ENCODE results near the gene COL7A1. TPM values are rescaled to one million over a fixed set of nuclear protein-coding genes. Genes with fewer than 3 reads are reported as not detected.

The COL7A1 gene
- total and polyA plus RNA-seq, 2 of the 8 experiments (the other 6 are each of a cell fraction or from before 2014, with no cell fraction given) = 10.7 to 13.9 TPM

DNA sequence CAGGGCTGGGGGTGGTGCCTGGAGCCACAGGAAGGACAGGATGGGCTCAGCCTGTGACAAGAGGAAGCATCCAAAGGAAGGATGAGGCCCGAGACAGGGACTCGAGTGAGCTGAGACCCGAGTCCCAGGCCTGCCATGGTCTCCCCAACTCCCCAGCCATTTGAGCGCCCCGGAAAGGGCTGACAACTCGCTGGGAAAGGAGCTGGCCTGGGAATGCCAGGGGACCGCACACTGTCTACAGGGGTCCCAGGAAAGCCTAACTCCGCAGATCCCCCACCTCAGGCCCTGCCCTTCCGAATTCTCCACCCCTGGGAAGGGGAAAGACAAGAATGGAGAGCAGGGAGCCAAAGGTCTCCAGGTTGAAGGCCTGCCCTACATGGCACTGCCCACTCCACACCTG is 70.2 kb downstream of the COL7A1 start:
- no peak overlapping the region for H4K91ac ChIP-seq (replicated peaks; ENCODE audit: insufficient read length, low read length)
- no peak overlapping the region for H3K9ac ChIP-seq (replicated peaks in 1 of 4; ENCODE audit: extremely low read depth in 1 of 4, low read depth in 3 of 4, low read length in 3 of 4)
- H3K4ac ChIP-seq (replicated peaks; ENCODE audit: insufficient read length, low read depth, low read length) = no peak overlapping the region
- H2BK120ac ChIP-seq (replicated peaks; ENCODE audit: low read depth, low read length) = no peak overlapping the region
- no peak overlapping the region for H3K56ac ChIP-seq (replicated peaks; ENCODE audit: insufficient read length, low read depth, low read length)
- H2BK15ac ChIP-seq (ENCODE audit: low read length) = no peak overlapping the region
- ChIA-PET CTCF (ENCODE audit: partially characterized antibody) (interaction anchor here (1.0 to 1.4 kb wide), 4 partner anchors 8 to 60 kb away, joined by 3 to 4 read pairs (median 3); no protein-coding TSS in a partner anchor), POLR2A (ENCODE audit: partially characterized antibody) (interaction anchor here (1.4 to 1.6 kb wide), 2 partner anchors 8 to 85 kb away, joined by 3 to 4 read pairs; partner anchors contain the start of genes CCDC51 and TMA7)
- no peak overlapping the region for H3K23ac ChIP-seq (ENCODE audit: insufficient read length)
- no peak overlapping the region for H3K27ac ChIP-seq (ENCODE audit: low read depth, low read length)
- WGBS, 2 experiments (ENCODE audit: extremely low coverage in 1 of 2, insufficient coverage in 1 of 2, insufficient read length in 1 of 2, insufficient replicate concordance in 2 of 2, low coverage in 1 of 2, low lambda C conversion rate in 2 of 2, missing lambda C conversion rate in 1 of 2) = 92% methylated on average over 9 of the region's 9 CpGs; no CpG with 5 or more reads in 1 of the 2 experiments
- H4K5ac ChIP-seq (ENCODE audit: insufficient read length, low read depth, low read length) = no peak overlapping the region
- FAIRE-seq (no peak), DNase-seq (ENCODE audit: low read depth in 1 of 2, low spot score in 2 of 2) (no peak)
- peaks cover 2 to 3% of the 10 kb centered on the region in 2 experiments for H4K20me1 ChIP-seq (replicated peaks in 1 of 2; ENCODE audit: control insufficient read depth in 1 of 2, insufficient read depth in 2 of 2, low read length in 2 of 2)
- H2AK5ac ChIP-seq (ENCODE audit: low read depth, low read length) = no peak overlapping the region
- H3K4me1 ChIP-seq (replicated peaks in 1 of 4; ENCODE audit: control insufficient read depth in 3 of 4, insufficient read depth in 4 of 4, low read length in 3 of 4) = no peaks in the 10 kb centered on the region
- H3K36me3 ChIP-seq (ENCODE audit: control insufficient read depth in 2 of 4, insufficient read depth in 4 of 4, low read length in 3 of 4) = peaks cover 2 to 8% (median 6%) of the 10 kb centered on the region in 4 experiments; a peak in 7 of 8 replicates
- H3K9me3 ChIP-seq (ENCODE audit: insufficient read depth in 2 of 2, low read depth in 1 of 2, low read length in 1 of 2) = no peaks in the 10 kb centered on the region
- H4K8ac ChIP-seq (ENCODE audit: extremely low read depth, insufficient read depth, low read length) = no peak overlapping the region
- no peak overlapping the region for H3K18ac ChIP-seq (ENCODE audit: extremely low read depth, low read length)
- H3K79me1 ChIP-seq (ENCODE audit: low read depth, low read length) = no peaks in the 10 kb centered on the region
- no peaks in the 10 kb centered on the region for H3K79me2 ChIP-seq (ENCODE audit: control insufficient read depth in 1 of 2, insufficient read depth in 2 of 2, low read length in 2 of 2)
- no peak overlapping the region for H3K14ac ChIP-seq (ENCODE audit: insufficient read length)
- H2BK20ac ChIP-seq (ENCODE audit: low read length) = no peak overlapping the region
- no peaks in the 10 kb centered on the region for H3K23me2 ChIP-seq (ENCODE audit: low read depth, low read length)
- H2AFZ ChIP-seq (ENCODE audit: low read length) = no peak overlapping the region
- no peak overlapping the region for H3K4me3 ChIP-seq (ENCODE audit: extremely low read depth in 1 of 4, insufficient read depth in 2 of 4, low read depth in 3 of 4, low read length in 4 of 4)
- no peak overlapping the region for H3K4me2 ChIP-seq (ENCODE audit: insufficient read depth in 1 of 2, low read depth in 2 of 2, low read length in 2 of 2)
- H2BK12ac ChIP-seq (ENCODE audit: low read depth, low read length) = no peak overlapping the region
- no peak overlapping the region for H2BK5ac ChIP-seq (ENCODE audit: low read depth, low read length)
- no peaks in the 10 kb centered on the region for H3K27me3 ChIP-seq (replicated peaks in 1 of 4; ENCODE audit: control insufficient read depth in 3 of 4, extremely low read depth in 1 of 4, insufficient read depth in 3 of 4, low read length in 3 of 4)
- TF ChIP-seq MAFK (IDR thresholded peaks at IDR 0.05; ENCODE audit: low read depth, low read length) = no peak
- no peak for TF ChIP-seq EGR1 (IDR thresholded peaks at IDR 0.05; ENCODE audit: borderline replicate concordance, low read depth, low read length)
- no peak for TF ChIP-seq BACH1 (IDR thresholded peaks at IDR 0.05; ENCODE audit: low read length)
- TF ChIP-seq CBX5 (IDR thresholded peaks at IDR 0.05; ENCODE audit: low read depth, low read length) = no peak
- TF ChIP-seq RXRA (IDR thresholded peaks at IDR 0.05; ENCODE audit: insufficient read depth, low read depth, low read length) = no peak

All from H1 (cell line).